ENCODE data around the gene MCF2L.
"Not testable (repeated sequence)": the region's sequence is repeated elsewhere in the genome, so short reads cannot be mapped to it uniquely, and the experiment has no call there.

Gene MCF2L

DNA sequence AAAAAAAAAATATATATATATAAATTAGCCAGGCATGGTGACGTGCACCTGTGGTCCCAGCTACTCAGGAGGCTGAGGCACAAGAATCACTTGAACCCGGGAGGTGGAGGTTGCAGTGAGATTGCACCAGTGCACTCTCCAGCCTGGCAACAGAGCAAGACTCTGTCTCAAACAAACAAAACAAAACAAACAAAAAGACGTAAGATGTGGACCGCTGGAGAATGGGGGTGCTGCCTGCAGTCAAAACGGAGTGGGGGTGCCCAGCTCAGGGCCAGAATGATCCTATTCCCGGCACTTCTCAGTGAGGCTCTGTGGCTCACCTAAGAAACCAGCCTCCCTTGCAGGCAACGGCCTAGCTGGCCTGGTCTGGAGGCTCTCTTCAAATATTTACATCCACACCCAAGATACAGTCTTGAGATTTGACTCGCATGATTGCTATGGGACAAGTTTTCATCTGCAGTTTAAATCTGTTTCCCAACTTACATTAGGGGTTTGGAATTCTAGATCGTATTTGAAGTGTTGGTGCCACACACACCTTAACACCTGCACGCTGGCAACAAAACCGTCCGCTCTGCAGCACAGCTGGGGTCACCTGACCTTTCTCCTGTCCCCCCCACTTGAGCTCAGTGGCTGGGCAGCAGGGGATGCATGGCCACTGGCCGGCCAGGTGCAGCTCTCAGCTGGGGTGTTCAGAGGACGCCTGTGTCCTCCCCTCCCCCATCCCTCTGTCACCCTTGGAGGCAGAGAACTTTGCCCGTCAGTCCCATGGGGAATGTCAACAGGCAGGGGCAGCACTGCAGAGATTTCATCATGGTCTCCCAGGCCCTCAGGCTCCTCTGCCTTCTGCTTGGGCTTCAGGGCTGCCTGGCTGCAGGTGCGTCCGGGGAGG is 136.3 kb downstream of the MCF2L start, which contains the start of gene F7:
Gene F7 (plus strand): TSS at position 760 of the 889 bp plus-strand sequence. CDS start 51 bp downstream, at position 811.
- TF ChIP-seq EZH2phosphoT487 (conservative IDR thresholded peaks at IDR 0.05; ENCODE audit: low read length) (no peak), CTCF (IDR thresholded peaks at IDR 0.05; ENCODE audit: insufficient read depth, low read length, poor library complexity, severe bottlenecking) (no peak)
- Histone ChIP-seq H3K9me3 (ENCODE audit: insufficient read depth, low read length) (no peaks in the 10 kb centered on the region), H3K4me3 (ENCODE audit: insufficient read depth, low read length, poor library complexity, severe bottlenecking) (no peak within 1 kb of the TSS), H3K9me2 (replicated peaks; ENCODE audit: insufficient read depth, low read length) (no peaks in the 10 kb centered on the region), H2AFZ (ENCODE audit: low read depth, low read length, severe bottlenecking) (no peak within 1 kb of the TSS), H3K4me2 (ENCODE audit: low read depth, low read length, poor library complexity, severe bottlenecking) (no peak within 1 kb of the TSS), H3F3A (ENCODE audit: insufficient read depth) (no peaks in the 10 kb centered on the region), H3K79me2 (ENCODE audit: insufficient read depth, low read length) (no peaks in the 10 kb centered on the region), H3K36me3 (ENCODE audit: low read length) (no peaks in the 10 kb centered on the region), H3K9ac (ENCODE audit: low read length) (no peak within 1 kb of the TSS), H4K20me1 (ENCODE audit: low read depth, low read length) (no peaks in the 10 kb centered on the region), H3K27me3 (ENCODE audit: low read length) (0 out of 2 replicates have a peak, but pooled peaks cover 3% of the 10 kb centered on the region), H3K27ac (ENCODE audit: low read depth, low read length) (no peak within 1 kb of the TSS)

GRCh38 chr13:113105921-113106452 is 137.0 kb downstream of the MCF2L start:
- no peaks in the 10 kb centered on the region for H3K9me2 ChIP-seq (replicated peaks; ENCODE audit: insufficient read depth, low read length)
- H4K20me1 ChIP-seq (ENCODE audit: low read depth, low read length): no peaks in the 10 kb centered on the region
- H3K27me3 ChIP-seq (ENCODE audit: low read length): 0 out of 2 replicates have a peak, but pooled peaks cover 3% of the 10 kb centered on the region
- no peaks in the 10 kb centered on the region for H3F3A ChIP-seq (ENCODE audit: insufficient read depth)
- H2AFZ ChIP-seq (ENCODE audit: low read depth, low read length, severe bottlenecking): no peak overlapping the region
- TF ChIP-seq CTCF (IDR thresholded peaks at IDR 0.05; ENCODE audit: insufficient read depth, low read length, poor library complexity, severe bottlenecking): no peak
- TF ChIP-seq EZH2phosphoT487 (conservative IDR thresholded peaks at IDR 0.05; ENCODE audit: low read length): no peak
- no peak overlapping the region for H3K9ac ChIP-seq (ENCODE audit: low read length)
- H3K27ac ChIP-seq (ENCODE audit: low read depth, low read length): no peak overlapping the region
- no peaks in the 10 kb centered on the region for H3K9me3 ChIP-seq (ENCODE audit: insufficient read depth, low read length)
- H3K79me2 ChIP-seq (ENCODE audit: insufficient read depth, low read length): no peaks in the 10 kb centered on the region
- no peaks in the 10 kb centered on the region for H3K36me3 ChIP-seq (ENCODE audit: low read length)
- no peak overlapping the region for H3K4me2 ChIP-seq (ENCODE audit: low read depth, low read length, poor library complexity, severe bottlenecking)
- no peak overlapping the region for H3K4me3 ChIP-seq (ENCODE audit: insufficient read depth, low read length, poor library complexity, severe bottlenecking)

- Histone ChIP-seq H2AFZ (ENCODE audit: low read depth, low read length, severe bottlenecking) (no peak overlapping the region), H3K79me2 (ENCODE audit: insufficient read depth, low read length) (no peaks in the 10 kb centered on the region), H3K9me3 (ENCODE audit: insufficient read depth, low read length) (no peaks in the 10 kb centered on the region), H3K4me3 (ENCODE audit: insufficient read depth, low read length, poor library complexity, severe bottlenecking) (no peak overlapping the region), H3K27me3 (ENCODE audit: low read length) (no peaks in the 10 kb centered on the region), H3K9me2 (replicated peaks; ENCODE audit: insufficient read depth, low read length) (no peaks in the 10 kb centered on the region), H3K9ac (ENCODE audit: low read length) (no peak overlapping the region), H4K20me1 (ENCODE audit: low read depth, low read length) (no peaks in the 10 kb centered on the region), H3F3A (ENCODE audit: insufficient read depth) (no peaks in the 10 kb centered on the region), H3K36me3 (ENCODE audit: low read length) (no peaks in the 10 kb centered on the region), H3K4me2 (ENCODE audit: low read depth, low read length, poor library complexity, severe bottlenecking) (no peak overlapping the region), H3K27ac (ENCODE audit: low read depth, low read length) (no peak overlapping the region)
- TF ChIP-seq CTCF (IDR thresholded peaks at IDR 0.05; ENCODE audit: insufficient read depth, low read length, poor library complexity, severe bottlenecking) (no peak), EZH2phosphoT487 (conservative IDR thresholded peaks at IDR 0.05; ENCODE audit: low read length) (no peak)
Observed at GRCh38 chr13:113106711-113107351, 137.8 kb downstream of the MCF2L start.

- H3K4me3 ChIP-seq (ENCODE audit: insufficient read depth, low read length, poor library complexity, severe bottlenecking); H3K27ac ChIP-seq (ENCODE audit: low read depth, low read length); H2AFZ ChIP-seq (ENCODE audit: low read depth, low read length, severe bottlenecking); H3F3A ChIP-seq (ENCODE audit: insufficient read depth); H3K36me3 ChIP-seq (ENCODE audit: low read length); H4K20me1 ChIP-seq (ENCODE audit: low read depth, low read length); H3K79me2 ChIP-seq (ENCODE audit: insufficient read depth, low read length); H3K27me3 ChIP-seq (ENCODE audit: low read length); H3K9me3 ChIP-seq (ENCODE audit: insufficient read depth, low read length); H3K9ac ChIP-seq (ENCODE audit: low read length); H3K4me2 ChIP-seq (ENCODE audit: low read depth, low read length, poor library complexity, severe bottlenecking); H3K9me2 ChIP-seq (replicated peaks; ENCODE audit: insufficient read depth, low read length): not testable (repeated sequence)
Observed at GRCh38 chr13:113108521-113108920, 139.5 kb downstream of the MCF2L start.
